Pancreas (tissue), 10 donors: ENCODE measurements around the gene SBF1. TPM values are rescaled to one million over a fixed set of nuclear protein-coding genes. Genes with fewer than 3 reads are reported as not detected.
A peak's percentile ranks its signal among the peaks of the same experiment; 100 is the strongest.

Experiments
- ATAC-seq, 4 donors: fragments of 200-7000 bp; cut with Tn5 transposase; one replicate each; pipeline versions ENCODE4 v1.8.0 to v1.9.1; 2020; ENCODE audit warnings: mild to moderate bottlenecking in 4 of 4, moderate library complexity in 4 of 4
- DNase-seq, 6 donors: peaks; one replicate each; pipeline ENCODE4 v3.0.0-alpha.2; 2020
- FAIRE-seq: peaks from 2 replicates; lab custom pipeline; 2012; peaks lifted over from hg19 to GRCh38; lab: Jason Lieb, UNC
- H3K27ac ChIP-seq, 4 donors: fragments of 200-600 bp; sonication (generic); 1 replicate in 3 of 4; 2 replicates in 1 of 4; pipeline versions ENCODE4 v1.5.0 to v1.8.0; 2020
- H3K27me3 ChIP-seq, 4 donors: fragments of 200-600 bp; one replicate each; pipeline ENCODE4 v1.8.0; 2021
- H3K36me3 ChIP-seq, 3 donors: fragments of 200-600 bp; sonication (generic) in 1 of 3; one replicate each; pipeline versions ENCODE4 v1.5.0 to v1.8.0; 2020 to 2021
- H3K4me1 ChIP-seq, 3 donors: fragments of 200-600 bp; one replicate each; pipeline ENCODE4 v1.8.0; 2021
- H3K4me3 ChIP-seq, 4 donors: fragments of 200-600 bp; sonication (generic) in 2 of 4; one replicate each; pipeline versions ENCODE4 v1.5.0 to v1.8.0; 2020 to 2021
- H3K9me3 ChIP-seq, 4 donors: fragments of 200-600 bp; one replicate each; pipeline ENCODE4 v1.8.0; 2021
- WGBS, 2 donors: extraction: QIAGEN DNeasy Blood & Tissue Kit; methylation state at CpG; one replicate each; pipeline ENCODE4 v1.1.7; 2013; 5-methylcytosine and 5-hydroxymethylcytosine counted together
- intact Hi-C, 3 donors: fragments of 100-400 bp; cut with DNase I; formaldehyde crosslinking; loops; one replicate each; pipeline versions ENCODE4 v1.11.1 to v1.14.2; 2022
- polyA plus RNA-seq, 2 donors: library from polyadenylated mRNA; stranded (reverse); fragments of 200-250 nt; gene quantifications; one replicate each; pipeline ENCODE4 v1.2.3, GENCODE V29; 2013
- total RNA-seq, 6 donors: library from RNA; stranded (reverse); fragmentation: NEBNext Ultra II Directional in 4 of 6; extraction: Animal tissue kit (Norgen Biotek cat#: 25700) in 4 of 6; gene quantifications; one replicate each; pipeline versions ENCODE4 v1.2.1 to v1.2.4, GENCODE V29; 2021 to 2023
- TF ChIP-seq, protein P1 (sequence below), 4 donors: fragments of 200-600 bp; sonication (generic) in 3 of 4; IDR thresholded peaks; one replicate each; pipeline versions ENCODE4 v1.5.0 to v1.8.0; 2021; ENCODE audit warnings: antibody characterized with exemption in 4 of 4
- donor health status: healthy with polysubstance abuse.
- donor health status: DM: no; HTN: no; CAD: no; lungs with moderate emphysema.
- donor health status: DM: no; HTN: no; CAD: no.
- donor health status: control.
- donor health status: control.
- donor health status: Bipolar disorder and iron deficiency.
- donor health status: DM: yes; HTN: yes; CAD: no.
- donor health status: DM: no; HTN: no; CAD: no.
- donor health status: DM: no; HTN: no; CAD: no.
- donor health status: DM: yes; HTN: yes; CAD: no.

SBF1 gene
- total and polyA plus RNA-seq, 8 donors: 36.8 to 76.5 (median 56.1) TPM

- peak within 1 kb of the TSS; percentile 41 to 82 (median 80) for H3K27ac ChIP-seq
Measured at GRCh38 chr22:50481440-50482106, 6.7 kb upstream of the SBF1 start, which contains the start of gene ADM2. TSS of gene ADM2 (plus strand) at chr22:50481543. CDS start at chr22:50481848, 305 bp downstream.

GRCh38 chr22:50481045-50481439, 6.2 kb upstream of the SBF1 start:
- Histone ChIP-seq H3K36me3 (no peaks in the 10 kb centered on the region), H3K27ac (peak overlapping the region in 3 of 4 donors; percentile 78 to 82 (median 82)), H3K9me3 (no peaks in the 10 kb centered on the region), H3K4me1 (peaks cover 0 to 13% (median 0%) of the 10 kb centered on the region in 3 donors), H3K27me3 (no peaks in the 10 kb centered on the region), H3K4me3 (peak overlapping the region; percentile 33 to 60 (median 54))
- 9 to 24% methylated on average over 18 to 45 of the region's 45 CpGs for WGBS, 2 donors
- DNase-seq (peak in 2 of 6 donors; percentile 55 to 85), ATAC-seq (no peak), FAIRE-seq (no peak)
- TF ChIP-seq, protein P1, sequence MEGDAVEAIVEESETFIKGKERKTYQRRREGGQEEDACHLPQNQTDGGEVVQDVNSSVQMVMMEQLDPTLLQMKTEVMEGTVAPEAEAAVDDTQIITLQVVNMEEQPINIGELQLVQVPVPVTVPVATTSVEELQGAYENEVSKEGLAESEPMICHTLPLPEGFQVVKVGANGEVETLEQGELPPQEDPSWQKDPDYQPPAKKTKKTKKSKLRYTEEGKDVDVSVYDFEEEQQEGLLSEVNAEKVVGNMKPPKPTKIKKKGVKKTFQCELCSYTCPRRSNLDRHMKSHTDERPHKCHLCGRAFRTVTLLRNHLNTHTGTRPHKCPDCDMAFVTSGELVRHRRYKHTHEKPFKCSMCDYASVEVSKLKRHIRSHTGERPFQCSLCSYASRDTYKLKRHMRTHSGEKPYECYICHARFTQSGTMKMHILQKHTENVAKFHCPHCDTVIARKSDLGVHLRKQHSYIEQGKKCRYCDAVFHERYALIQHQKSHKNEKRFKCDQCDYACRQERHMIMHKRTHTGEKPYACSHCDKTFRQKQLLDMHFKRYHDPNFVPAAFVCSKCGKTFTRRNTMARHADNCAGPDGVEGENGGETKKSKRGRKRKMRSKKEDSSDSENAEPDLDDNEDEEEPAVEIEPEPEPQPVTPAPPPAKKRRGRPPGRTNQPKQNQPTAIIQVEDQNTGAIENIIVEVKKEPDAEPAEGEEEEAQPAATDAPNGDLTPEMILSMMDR (IDR thresholded peaks at IDR 0.05): no peak
- intact Hi-C loops: no loop called here

More at GRCh38 chr22:50481440-50482106, 6.7 kb upstream of the SBF1 start, which contains the start of gene ADM2:
- no peaks in the 10 kb centered on the region for H3K9me3 ChIP-seq
- H3K27me3 ChIP-seq: no peaks in the 10 kb centered on the region
- peaks cover 0 to 14% (median 0%) of the 10 kb centered on the region in 3 donors for H3K4me1 ChIP-seq
- intact Hi-C loops: no loop called here
- no peaks in the 10 kb centered on the region for H3K36me3 ChIP-seq
- DNase-seq (peak; percentile 66 to 86 (median 80)), ATAC-seq (peak in 3 of 4 donors; percentile 7 to 31 (median 15)), FAIRE-seq (no peak)
- TF ChIP-seq, protein P1 (IDR thresholded peaks at IDR 0.05): no peak
- 2 to 4% methylated on average over 22 to 70 of the region's 70 CpGs for WGBS, 2 donors
- H3K4me3 ChIP-seq: peak within 1 kb of the TSS; percentile 33 to 60 (median 54)

DNA sequence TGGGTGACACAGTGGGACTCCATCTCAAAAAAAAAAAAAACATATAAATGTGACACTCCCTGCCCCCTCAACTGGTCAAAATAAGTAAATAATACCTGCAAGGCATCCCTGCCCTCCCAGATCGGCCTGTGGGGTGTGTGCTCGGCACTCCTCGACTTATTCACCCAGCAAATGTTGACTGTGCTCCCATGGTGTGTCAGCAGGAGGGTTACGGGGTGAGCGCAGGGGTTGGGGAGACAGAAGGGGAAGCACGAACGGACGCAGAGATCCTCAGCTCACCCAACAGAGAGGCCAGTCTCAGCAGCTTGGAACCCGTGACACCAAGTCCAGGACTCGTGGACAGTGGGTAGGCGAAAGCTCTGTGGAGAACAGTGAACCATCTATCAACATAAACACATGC, 4.9 kb upstream of the SBF1 start:
- Histone ChIP-seq H3K9me3 (no peaks in the 10 kb centered on the region), H3K4me1 (peaks cover 0 to 10% (median 0%) of the 10 kb centered on the region in 3 donors), H3K27me3 (no peaks in the 10 kb centered on the region), H3K36me3 (no peaks in the 10 kb centered on the region), H3K4me3 (no peak overlapping the region), H3K27ac (no peak overlapping the region)
- intact Hi-C loops: no loop called here
- TF ChIP-seq, protein P1 (IDR thresholded peaks at IDR 0.05): no peak
- no peak for FAIRE-seq
- no peak for ATAC-seq
- DNase-seq: no peak
- WGBS, 2 donors: 80% methylated on average over 11 of the region's 11 CpGs

- WGBS, 2 donors: 92 to 95% methylated on average over 12 of the region's 12 CpGs
- intact Hi-C loops: no loop called here
- Histone ChIP-seq H3K4me3 (no peak overlapping the region), H3K4me1 (peaks cover 5 to 12% (median 9%) of the 10 kb centered on the region in 3 donors), H3K27ac (no peak overlapping the region), H3K27me3 (no peaks in the 10 kb centered on the region), H3K9me3 (no peaks in the 10 kb centered on the region), H3K36me3 (no peaks in the 10 kb centered on the region)
- FAIRE-seq (no peak), ATAC-seq (no peak), DNase-seq (peak in 2 of 6 donors; percentile 34 to 46)
- TF ChIP-seq, protein P1 (IDR thresholded peaks at IDR 0.05): no peak
Measured at GRCh38 chr22:50477923-50478322, 3.1 kb upstream of the SBF1 start.

- intact Hi-C loops: no loop called here
- Histone ChIP-seq H3K4me3 (no peak overlapping the region), H3K4me1 (peaks cover 7 to 22% (median 16%) of the 10 kb centered on the region in 3 donors), H3K9me3 (no peaks in the 10 kb centered on the region), H3K27me3 (no peaks in the 10 kb centered on the region), H3K36me3 (no peaks in the 10 kb centered on the region), H3K27ac (no peak overlapping the region)
- no peak for ATAC-seq
- no peak for FAIRE-seq
- WGBS, 2 donors: 78 to 80% methylated on average over 7 of the region's 7 CpGs
- no peak for DNase-seq
- TF ChIP-seq, protein P1 (IDR thresholded peaks at IDR 0.05): no peak
Measured at GRCh38 chr22:50476868-50477267, 2.0 kb upstream of the SBF1 start.
